Ovary (tissue), 3 donors: ENCODE data around the gene PLAU.

Experiments used
- EP300 ChIP-seq: sonication (generic); formaldehyde crosslinking; IDR thresholded peaks from one replicate; pipeline ENCODE4 v1.6.1; 2017; ENCODE audit warnings: antibody characterized with exemption
- POLR2A ChIP-seq: fragments of 450-650 bp; IDR thresholded peaks from one replicate; pipeline ENCODE4 v1.6.1; 2017; ENCODE audit warnings: antibody characterized with exemption, mild to moderate bottlenecking, moderate library complexity
- TF ChIP-seq, protein P1 (sequence below), 3 donors: fragments of 450-650 bp in 2 of 3; fragments of 200-600 bp in 1 of 3; IDR thresholded peaks; one replicate each; pipeline versions ENCODE4 v1.5.1 to v1.8.0; 2016 to 2022; ENCODE audit warnings: antibody characterized with exemption in 3 of 3, mild to moderate bottlenecking in 1 of 3
- donor health status: DM: no; HTN: no; CAD: no.

DNA sequence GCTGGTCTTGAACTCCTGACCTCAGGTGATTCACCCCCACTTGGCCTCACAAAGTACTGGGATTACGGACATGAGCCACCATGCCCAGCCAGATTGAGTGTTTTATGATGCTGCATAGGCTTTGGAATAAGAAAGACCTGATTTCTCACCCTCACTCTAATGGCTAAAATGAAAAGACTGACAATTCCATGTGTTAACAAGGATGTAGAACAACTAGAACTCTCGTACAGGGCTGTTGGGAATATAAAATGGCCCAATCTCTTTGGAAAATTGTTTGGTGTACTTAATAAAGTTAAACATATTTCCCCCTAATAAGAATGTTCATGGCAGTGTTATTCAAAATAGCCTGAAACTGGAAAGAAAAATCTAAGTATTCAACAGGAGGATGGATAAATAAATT is 43.8 kb downstream of the PLAU start:
- TF ChIP-seq EP300 = no peak
- TF ChIP-seq, protein P1, sequence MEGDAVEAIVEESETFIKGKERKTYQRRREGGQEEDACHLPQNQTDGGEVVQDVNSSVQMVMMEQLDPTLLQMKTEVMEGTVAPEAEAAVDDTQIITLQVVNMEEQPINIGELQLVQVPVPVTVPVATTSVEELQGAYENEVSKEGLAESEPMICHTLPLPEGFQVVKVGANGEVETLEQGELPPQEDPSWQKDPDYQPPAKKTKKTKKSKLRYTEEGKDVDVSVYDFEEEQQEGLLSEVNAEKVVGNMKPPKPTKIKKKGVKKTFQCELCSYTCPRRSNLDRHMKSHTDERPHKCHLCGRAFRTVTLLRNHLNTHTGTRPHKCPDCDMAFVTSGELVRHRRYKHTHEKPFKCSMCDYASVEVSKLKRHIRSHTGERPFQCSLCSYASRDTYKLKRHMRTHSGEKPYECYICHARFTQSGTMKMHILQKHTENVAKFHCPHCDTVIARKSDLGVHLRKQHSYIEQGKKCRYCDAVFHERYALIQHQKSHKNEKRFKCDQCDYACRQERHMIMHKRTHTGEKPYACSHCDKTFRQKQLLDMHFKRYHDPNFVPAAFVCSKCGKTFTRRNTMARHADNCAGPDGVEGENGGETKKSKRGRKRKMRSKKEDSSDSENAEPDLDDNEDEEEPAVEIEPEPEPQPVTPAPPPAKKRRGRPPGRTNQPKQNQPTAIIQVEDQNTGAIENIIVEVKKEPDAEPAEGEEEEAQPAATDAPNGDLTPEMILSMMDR (IDR thresholded peaks at IDR 0.05) = no peak
- TF ChIP-seq POLR2A = no peak
